Measurements from ENCODE around the gene KRTAP9-6. TPM values are rescaled to one million over a fixed set of nuclear protein-coding genes. Genes with fewer than 3 reads are reported as not detected.
"Not testable (repeated sequence)": the region's sequence is repeated elsewhere in the genome, so short reads cannot be mapped to it uniquely, and the experiment has no call there.

The KRTAP9-6 gene
- not detected for total RNA-seq
- not detected for polyA plus RNA-seq
- long read RNA-seq, donor 1 = 0 reads
- long read RNA-seq, donor 2 = 0 reads
- long read RNA-seq, donor 3 = 0 reads
- long read RNA-seq, donor 4 = 0 reads
- long read RNA-seq, donor 5 = 0 reads
- long read RNA-seq, donor 6 = 0 reads
- long read RNA-seq, donor 7 = 0 reads
- long read RNA-seq, donor 8 = 0 reads
- long read RNA-seq, donor 9 = 0 reads
- long read RNA-seq, donor 10 = 0 reads

- intact Hi-C loops (cut with DNase I; ENCODE audit: low total_unique reads) = no loop called here
- Histone ChIP-seq H3K36me3 (no peaks in the 10 kb centered on the region), H3K27me3 (no peaks in the 10 kb centered on the region), H3K4me1 (no peaks in the 10 kb centered on the region), H3K4me3 (no peak within 1 kb of the TSS), H3K9me3 (no peaks in the 10 kb centered on the region), H3K27ac (no peak within 1 kb of the TSS)
- TF ChIP-seq POLR2A (IDR thresholded peaks at IDR 0.05) (no peak), CTCF (IDR thresholded peaks at IDR 0.05) (no peak), EP300 (IDR thresholded peaks at IDR 0.05) (no peak), POLR2AphosphoS5 (IDR thresholded peaks at IDR 0.05) (no peak)
- 43 to 58% (median 50%) methylated on average over 2 of the region's 2 CpGs for WGBS, 5 donors
- no peak for DNase-seq
Observed at GRCh38 chr17:41265078-41265477, at the start of gene KRTAP9-6. KRTAP9-6 (plus strand) TSS chr17:41265378; CDS start chr17:41265378, 0 bp downstream.

- Histone ChIP-seq H3K4me3 (no peak overlapping the region), H3K27ac (no peak overlapping the region), H3K36me3 (no peaks in the 10 kb centered on the region), H3K4me1 (no peaks in the 10 kb centered on the region), H3K9me3 (peaks cover 0 to 3% (median 0%) of the 10 kb centered on the region in 4 donors), H3K27me3 (peaks cover 0 to 17% (median 11%) of the 10 kb centered on the region in 3 donors)
- no peak for TF ChIP-seq CTCF (IDR thresholded peaks at IDR 0.05)
- no peak for TF ChIP-seq POLR2AphosphoS5 (IDR thresholded peaks at IDR 0.05)
- no peak for TF ChIP-seq EP300 (IDR thresholded peaks at IDR 0.05)
- TF ChIP-seq POLR2A (IDR thresholded peaks at IDR 0.05) = no peak
- intact Hi-C loops (cut with DNase I; ENCODE audit: low total_unique reads) = no loop called here
- 73 to 80% (median 76%) methylated on average over 1 of the region's 1 CpG for WGBS, 5 donors
- DNase-seq = no peak
Observed at GRCh38 chr17:41215681-41216080, 49.5 kb upstream of the KRTAP9-6 start.

- H3K27ac ChIP-seq = no peak overlapping the region
- no peak overlapping the region for H3K4me3 ChIP-seq
- H3K27me3 ChIP-seq = no peaks in the 10 kb centered on the region
- DNase-seq = no peak
- H3K4me1 ChIP-seq = no peaks in the 10 kb centered on the region
- H3K36me3 ChIP-seq = no peaks in the 10 kb centered on the region
- intact Hi-C loops (cut with DNase I; ENCODE audit: low total_unique reads) = no loop called here
- WGBS, 5 donors = 71 to 79% (median 75%) methylated on average over 2 of the region's 2 CpGs
- no peak for TF ChIP-seq CTCF (IDR thresholded peaks at IDR 0.05)
- TF ChIP-seq POLR2A (IDR thresholded peaks at IDR 0.05) = no peak
- TF ChIP-seq EP300 (IDR thresholded peaks at IDR 0.05) = no peak
- TF ChIP-seq POLR2AphosphoS5 (IDR thresholded peaks at IDR 0.05) = no peak
- H3K9me3 ChIP-seq = peaks cover 0 to 3% (median 0%) of the 10 kb centered on the region in 4 donors
Observed at GRCh38 chr17:41223821-41224220, 41.4 kb upstream of the KRTAP9-6 start.

GRCh38 chr17:41226051-41226450, 39.1 kb upstream of the KRTAP9-6 start:
- Histone ChIP-seq H3K4me3 (no peak overlapping the region), H3K9me3 (no peaks in the 10 kb centered on the region), H3K27ac (no peak overlapping the region), H3K36me3 (no peaks in the 10 kb centered on the region), H3K27me3 (no peaks in the 10 kb centered on the region), H3K4me1 (no peaks in the 10 kb centered on the region)
- WGBS, 5 donors = 89 to 95% (median 92%) methylated on average over 6 of the region's 6 CpGs
- no peak for TF ChIP-seq CTCF (IDR thresholded peaks at IDR 0.05)
- TF ChIP-seq EP300 (IDR thresholded peaks at IDR 0.05) = no peak
- TF ChIP-seq POLR2AphosphoS5 (IDR thresholded peaks at IDR 0.05) = no peak
- TF ChIP-seq POLR2A (IDR thresholded peaks at IDR 0.05) = no peak
- intact Hi-C loops (cut with DNase I; ENCODE audit: low total_unique reads) = no loop called here
- no peak for DNase-seq

- H3K36me3 ChIP-seq; H3K27ac ChIP-seq; H3K9me3 ChIP-seq; H3K4me1 ChIP-seq; intact Hi-C loops (cut with DNase I; ENCODE audit: low total_unique reads); H3K27me3 ChIP-seq; H3K4me3 ChIP-seq; DNase-seq: not testable (repeated sequence)
- WGBS, 5 donors = 41 to 68% (median 55%) methylated on average over 2 to 3 of the region's 4 CpGs
Observed at GRCh38 chr17:41226598-41227095, 38.5 kb upstream of the KRTAP9-6 start, which contains the start of gene KRTAP9-2. KRTAP9-2 (plus strand) TSS chr17:41226648; CDS start chr17:41226655, 7 bp downstream.
